ENCODE measurements around the gene PTPRR. TPM values are rescaled to one million over a fixed set of nuclear protein-coding genes. Genes with fewer than 3 reads are reported as not detected.

PTPRR gene
- total and polyA plus RNA-seq, 2 donors from 2014 or later = 0.50 to 0.86 TPM

DNA sequence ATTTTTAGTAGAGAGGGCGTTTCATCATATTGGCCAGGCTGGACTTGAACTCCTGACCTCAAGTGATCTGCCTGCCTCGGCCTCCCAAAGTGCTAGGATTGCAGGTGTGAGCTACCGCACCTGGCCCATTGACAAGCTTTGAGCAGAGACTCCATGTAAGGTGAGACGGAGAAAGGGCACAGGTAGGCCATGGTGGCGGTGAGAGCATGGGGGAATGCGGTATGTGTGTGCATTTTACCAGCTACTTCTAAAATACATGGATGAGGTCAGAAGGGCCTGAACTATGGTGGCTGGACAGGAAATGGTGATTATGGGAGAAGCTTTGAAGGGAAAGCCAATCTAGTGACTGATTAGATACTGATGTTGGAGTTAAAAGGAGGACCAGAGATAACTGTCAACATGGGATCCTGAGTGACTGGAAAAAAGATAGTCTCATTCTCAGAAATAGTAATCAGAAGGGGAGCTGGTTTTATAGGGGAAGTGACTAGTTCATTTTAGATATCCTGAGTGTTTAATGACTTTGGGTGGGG lies 261.4 kb downstream of the PTPRR start:
- H3K27me3 ChIP-seq (ENCODE audit: control insufficient read depth, insufficient read depth, low read length) = no peaks in the 10 kb centered on the region
- no peak overlapping the region for H3K27ac ChIP-seq (ENCODE audit: low read depth in 2 of 2, low read length in 2 of 2)
- H3K36me3 ChIP-seq (ENCODE audit: control insufficient read depth in 2 of 3, insufficient read depth in 3 of 3, low read length in 3 of 3) = no peaks in the 10 kb centered on the region
- FAIRE-seq = no peak
- DNase-seq = no peak
- H3K4me3 ChIP-seq (ENCODE audit: low read length in 3 of 3) = no peak overlapping the region
- H3K4me1 ChIP-seq (ENCODE audit: control insufficient read depth in 2 of 3, insufficient read depth in 2 of 3, low read depth in 1 of 3, low read length in 3 of 3) = no peaks in the 10 kb centered on the region
- no peak overlapping the region for H3K9ac ChIP-seq (ENCODE audit: low read length in 3 of 3)
- TF ChIP-seq, protein P1, sequence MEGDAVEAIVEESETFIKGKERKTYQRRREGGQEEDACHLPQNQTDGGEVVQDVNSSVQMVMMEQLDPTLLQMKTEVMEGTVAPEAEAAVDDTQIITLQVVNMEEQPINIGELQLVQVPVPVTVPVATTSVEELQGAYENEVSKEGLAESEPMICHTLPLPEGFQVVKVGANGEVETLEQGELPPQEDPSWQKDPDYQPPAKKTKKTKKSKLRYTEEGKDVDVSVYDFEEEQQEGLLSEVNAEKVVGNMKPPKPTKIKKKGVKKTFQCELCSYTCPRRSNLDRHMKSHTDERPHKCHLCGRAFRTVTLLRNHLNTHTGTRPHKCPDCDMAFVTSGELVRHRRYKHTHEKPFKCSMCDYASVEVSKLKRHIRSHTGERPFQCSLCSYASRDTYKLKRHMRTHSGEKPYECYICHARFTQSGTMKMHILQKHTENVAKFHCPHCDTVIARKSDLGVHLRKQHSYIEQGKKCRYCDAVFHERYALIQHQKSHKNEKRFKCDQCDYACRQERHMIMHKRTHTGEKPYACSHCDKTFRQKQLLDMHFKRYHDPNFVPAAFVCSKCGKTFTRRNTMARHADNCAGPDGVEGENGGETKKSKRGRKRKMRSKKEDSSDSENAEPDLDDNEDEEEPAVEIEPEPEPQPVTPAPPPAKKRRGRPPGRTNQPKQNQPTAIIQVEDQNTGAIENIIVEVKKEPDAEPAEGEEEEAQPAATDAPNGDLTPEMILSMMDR (IDR thresholded peaks at IDR 0.05; ENCODE audit: borderline replicate concordance, extremely low read depth, insufficient read depth) = no peak
- intact Hi-C loops (cut with DNase I) = no loop called here
- H3K9me3 ChIP-seq (ENCODE audit: control insufficient read depth in 2 of 3, insufficient read depth in 1 of 3, low read length in 3 of 3) = no peaks in the 10 kb centered on the region

DNA sequence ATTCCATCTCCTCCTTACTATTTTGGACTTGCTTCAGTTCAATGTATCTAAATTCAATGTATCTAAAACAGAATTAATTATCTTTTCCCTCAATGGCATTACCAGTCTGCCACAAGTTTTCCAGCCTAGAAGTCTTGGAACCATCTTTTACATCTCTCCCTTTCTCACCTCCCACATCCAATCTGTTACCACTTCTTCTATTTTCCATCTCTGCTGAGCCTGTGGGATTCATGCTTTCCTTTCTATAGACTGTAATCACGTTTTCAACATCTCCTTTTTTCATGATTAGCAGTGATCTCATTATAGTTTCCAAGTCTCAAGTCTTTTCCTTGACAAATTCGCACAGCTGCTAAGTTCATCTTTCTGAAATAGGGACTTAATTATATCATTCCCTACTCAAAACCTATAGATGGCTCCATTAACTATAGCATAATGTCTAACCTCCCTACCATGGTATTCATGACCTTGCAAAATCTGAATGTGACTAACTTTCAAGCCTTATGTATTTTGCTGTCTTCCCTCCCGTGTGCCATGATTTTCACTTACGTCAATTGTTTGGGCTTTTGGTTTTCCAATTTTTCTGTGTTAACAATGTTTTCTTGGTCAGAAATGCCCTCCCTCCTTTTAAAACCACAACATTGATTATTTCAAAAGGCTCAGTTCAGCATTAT lies 262.8 kb downstream of the PTPRR start:
- Histone ChIP-seq H3K36me3 (ENCODE audit: control insufficient read depth in 2 of 3, insufficient read depth in 3 of 3, low read length in 3 of 3) (no peaks in the 10 kb centered on the region), H3K27me3 (ENCODE audit: control insufficient read depth, insufficient read depth, low read length) (no peaks in the 10 kb centered on the region), H3K9ac (ENCODE audit: low read length in 3 of 3) (no peak overlapping the region), H3K4me3 (ENCODE audit: low read length in 3 of 3) (no peak overlapping the region), H3K4me1 (ENCODE audit: control insufficient read depth in 2 of 3, insufficient read depth in 2 of 3, low read depth in 1 of 3, low read length in 3 of 3) (no peaks in the 10 kb centered on the region), H3K9me3 (ENCODE audit: control insufficient read depth in 2 of 3, insufficient read depth in 1 of 3, low read length in 3 of 3) (no peaks in the 10 kb centered on the region), H3K27ac (ENCODE audit: low read depth in 2 of 2, low read length in 2 of 2) (no peak overlapping the region)
- intact Hi-C loops (cut with DNase I) = no loop called here
- DNase-seq (no peak), FAIRE-seq (no peak)
- TF ChIP-seq, protein P1 (IDR thresholded peaks at IDR 0.05; ENCODE audit: borderline replicate concordance, extremely low read depth, insufficient read depth) = no peak

DNA sequence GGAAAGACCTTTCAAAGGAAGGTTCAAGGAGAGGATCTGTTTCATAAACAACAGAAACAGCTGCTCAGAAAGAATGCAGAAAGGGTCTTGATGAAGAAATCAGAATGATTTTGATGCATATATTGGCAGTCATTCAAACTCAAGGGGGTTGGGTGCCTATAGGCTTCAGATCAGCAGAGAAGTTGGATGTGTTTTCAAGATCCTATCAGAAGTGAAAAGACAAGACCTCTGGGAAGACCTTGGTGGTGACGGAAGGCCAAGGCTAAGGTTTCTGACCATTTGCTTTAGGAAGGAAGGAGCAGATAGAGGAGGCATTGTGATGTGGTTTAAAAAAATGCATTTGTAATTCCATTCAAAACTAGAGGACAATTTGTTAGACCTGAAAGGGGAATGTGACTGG lies 268.1 kb downstream of the PTPRR start:
- no peaks in the 10 kb centered on the region for H3K9me3 ChIP-seq (ENCODE audit: control insufficient read depth in 2 of 3, insufficient read depth in 1 of 3, low read length in 3 of 3)
- no peak for DNase-seq
- H3K27ac ChIP-seq (ENCODE audit: low read depth in 2 of 2, low read length in 2 of 2) = no peak overlapping the region
- H3K36me3 ChIP-seq (ENCODE audit: control insufficient read depth in 2 of 3, insufficient read depth in 3 of 3, low read length in 3 of 3) = no peaks in the 10 kb centered on the region
- H3K4me1 ChIP-seq (ENCODE audit: control insufficient read depth in 2 of 3, insufficient read depth in 2 of 3, low read depth in 1 of 3, low read length in 3 of 3) = no peaks in the 10 kb centered on the region
- H3K9ac ChIP-seq (ENCODE audit: low read length in 3 of 3) = no peak overlapping the region
- TF ChIP-seq, protein P1 (IDR thresholded peaks at IDR 0.05; ENCODE audit: borderline replicate concordance, extremely low read depth, insufficient read depth) = no peak
- intact Hi-C loops (cut with DNase I) = no loop called here
- no peaks in the 10 kb centered on the region for H3K27me3 ChIP-seq (ENCODE audit: control insufficient read depth, insufficient read depth, low read length)
- no peak for FAIRE-seq
- H3K4me3 ChIP-seq (ENCODE audit: low read length in 3 of 3) = no peak overlapping the region

Measured in kidney (tissue), 14 donors.